IMR-90 (cell line): ENCODE data around the gene STX8.

Source experiments
- CEBPB ChIP-seq: IDR thresholded peaks from 2 replicates; pipeline ENCODE4 v1.6.1; 2012; ENCODE audit warnings: low read depth, low read length, improper control_type of control experiment
- MAFK ChIP-seq: IDR thresholded peaks from 2 replicates; pipeline ENCODE4 v1.6.1; 2012; ENCODE audit warnings: low read depth, low read length, improper control_type of control experiment
- MAZ ChIP-seq: IDR thresholded peaks from 2 replicates; pipeline ENCODE4 v1.6.1; 2012; ENCODE audit warnings: low read depth, mild to moderate bottlenecking, low read length, improper control_type of control experiment, moderate library complexity, borderline replicate concordance
- MXI1 ChIP-seq: IDR thresholded peaks from 2 replicates; pipeline ENCODE4 v1.6.1; 2012; ENCODE audit warnings: low read depth, mild to moderate bottlenecking, low read length, moderate library complexity, borderline replicate concordance
- POLR2A ChIP-seq: IDR thresholded peaks from 2 replicates; pipeline ENCODE4 v1.6.1; 2012; ENCODE audit warnings: mild to moderate bottlenecking, low read depth, low read length
- RAD21 ChIP-seq: IDR thresholded peaks from 2 replicates; pipeline ENCODE4 v1.6.1; 2012; ENCODE audit warnings: low read length, improper control_type of control experiment
- RCOR1 ChIP-seq: IDR thresholded peaks from 2 replicates; pipeline ENCODE4 v1.6.1; 2012; ENCODE audit warnings: mild to moderate bottlenecking, low read length, improper control_type of control experiment; ENCODE audit not compliant: insufficient replicate concordance
- SMC3 ChIP-seq: fragments of 150-350 bp; IDR thresholded peaks from 2 replicates; pipeline ENCODE4 v1.6.1; 2016; ENCODE audit warnings: low read depth, mild to moderate bottlenecking, antibody characterized with exemption, low read length, moderate library complexity
- TF ChIP-seq, protein P1 (sequence below): conservative IDR thresholded peaks from 2 replicates; pipeline ENCODE4 v1.5.1; 2012; ENCODE audit warnings: mild to moderate bottlenecking, low read depth, low read length, improper control_type of control experiment
- TF ChIP-seq, protein P2 (sequence below): fragments of 150-350 bp; IDR thresholded peaks from 2 replicates; pipeline ENCODE4 v1.6.1; 2017; ENCODE audit warnings: mild to moderate bottlenecking, antibody characterized with exemption, low read length, low read depth

DNA sequence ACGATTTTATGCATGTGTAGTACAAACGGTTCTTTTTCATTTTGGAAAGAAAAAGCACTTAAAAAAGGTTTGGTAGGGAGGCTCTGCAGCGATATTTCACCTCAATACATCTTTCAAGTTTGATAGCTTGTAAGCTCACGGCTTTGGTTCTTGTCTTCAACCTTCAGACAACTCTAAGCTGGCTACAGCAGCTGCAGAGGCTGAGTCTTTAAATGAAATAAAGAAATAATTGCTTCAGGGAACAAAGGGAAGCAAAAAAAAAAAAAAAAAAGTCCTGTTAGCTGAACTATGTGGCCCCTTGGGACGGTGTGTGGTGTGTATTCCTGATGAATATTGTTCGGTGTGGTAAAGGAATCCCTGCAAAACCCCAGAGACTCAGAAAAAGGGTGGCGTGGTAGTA lies 289.2 kb downstream of the STX8 start:
- no peak for TF ChIP-seq POLR2A
- no peak for TF ChIP-seq MAZ
- TF ChIP-seq RCOR1: no peak
- TF ChIP-seq, protein P1, sequence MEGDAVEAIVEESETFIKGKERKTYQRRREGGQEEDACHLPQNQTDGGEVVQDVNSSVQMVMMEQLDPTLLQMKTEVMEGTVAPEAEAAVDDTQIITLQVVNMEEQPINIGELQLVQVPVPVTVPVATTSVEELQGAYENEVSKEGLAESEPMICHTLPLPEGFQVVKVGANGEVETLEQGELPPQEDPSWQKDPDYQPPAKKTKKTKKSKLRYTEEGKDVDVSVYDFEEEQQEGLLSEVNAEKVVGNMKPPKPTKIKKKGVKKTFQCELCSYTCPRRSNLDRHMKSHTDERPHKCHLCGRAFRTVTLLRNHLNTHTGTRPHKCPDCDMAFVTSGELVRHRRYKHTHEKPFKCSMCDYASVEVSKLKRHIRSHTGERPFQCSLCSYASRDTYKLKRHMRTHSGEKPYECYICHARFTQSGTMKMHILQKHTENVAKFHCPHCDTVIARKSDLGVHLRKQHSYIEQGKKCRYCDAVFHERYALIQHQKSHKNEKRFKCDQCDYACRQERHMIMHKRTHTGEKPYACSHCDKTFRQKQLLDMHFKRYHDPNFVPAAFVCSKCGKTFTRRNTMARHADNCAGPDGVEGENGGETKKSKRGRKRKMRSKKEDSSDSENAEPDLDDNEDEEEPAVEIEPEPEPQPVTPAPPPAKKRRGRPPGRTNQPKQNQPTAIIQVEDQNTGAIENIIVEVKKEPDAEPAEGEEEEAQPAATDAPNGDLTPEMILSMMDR: no peak
- TF ChIP-seq CEBPB: no peak
- TF ChIP-seq MAFK: no peak
- no peak for TF ChIP-seq MXI1
- TF ChIP-seq, protein P2, sequence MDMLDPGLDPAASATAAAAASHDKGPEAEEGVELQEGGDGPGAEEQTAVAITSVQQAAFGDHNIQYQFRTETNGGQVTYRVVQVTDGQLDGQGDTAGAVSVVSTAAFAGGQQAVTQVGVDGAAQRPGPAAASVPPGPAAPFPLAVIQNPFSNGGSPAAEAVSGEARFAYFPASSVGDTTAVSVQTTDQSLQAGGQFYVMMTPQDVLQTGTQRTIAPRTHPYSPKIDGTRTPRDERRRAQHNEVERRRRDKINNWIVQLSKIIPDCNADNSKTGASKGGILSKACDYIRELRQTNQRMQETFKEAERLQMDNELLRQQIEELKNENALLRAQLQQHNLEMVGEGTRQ: no peak
- no peak for TF ChIP-seq RAD21
- TF ChIP-seq SMC3: no peak
